ENCODE results near the gene IQGAP1.
"Not testable (repeated sequence)": the region's sequence is repeated elsewhere in the genome, so short reads cannot be mapped to it uniquely, and the experiment has no call there.

The IQGAP1 gene

DNA sequence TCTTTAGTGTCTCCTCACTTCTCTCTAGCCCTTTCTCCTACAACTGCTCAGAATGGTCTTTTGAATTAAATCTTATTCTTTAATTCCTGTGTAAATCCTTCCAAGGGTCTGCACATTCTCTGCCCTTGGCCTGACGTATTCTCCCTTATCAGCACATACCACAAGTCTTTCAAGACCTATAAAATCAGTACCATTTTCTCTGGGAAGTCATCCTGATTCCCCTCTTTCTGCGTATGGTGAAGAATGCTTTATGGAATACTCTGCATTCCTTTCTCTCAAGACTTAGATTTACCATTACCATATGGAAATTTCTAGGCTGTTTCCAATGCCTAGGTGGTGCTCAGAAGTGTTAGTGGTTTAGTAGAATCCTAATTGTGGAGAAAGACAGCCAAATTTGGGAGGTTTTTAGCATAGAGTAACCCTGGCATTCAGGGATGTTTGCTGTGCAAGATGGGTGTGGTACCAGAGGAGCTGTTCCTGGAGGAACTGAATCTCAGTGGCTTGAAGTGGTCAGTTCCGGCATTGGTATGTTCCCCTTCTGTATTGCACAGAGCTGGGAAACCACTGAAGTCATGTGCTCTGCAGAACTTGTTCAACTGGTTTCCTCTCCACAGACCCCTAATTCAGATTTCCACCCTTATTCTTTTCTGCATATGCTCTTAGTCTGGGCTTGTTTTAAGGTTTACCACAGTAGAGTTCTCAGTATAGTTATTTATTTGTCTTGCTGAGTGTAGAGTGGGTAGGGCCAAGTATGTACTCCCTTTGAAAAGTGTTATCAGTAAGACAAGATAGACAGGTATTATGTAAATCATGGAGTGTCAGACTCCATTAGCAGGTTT, 24.5 kb downstream of the IQGAP1 start:
- DNase-seq = no peak

DNA sequence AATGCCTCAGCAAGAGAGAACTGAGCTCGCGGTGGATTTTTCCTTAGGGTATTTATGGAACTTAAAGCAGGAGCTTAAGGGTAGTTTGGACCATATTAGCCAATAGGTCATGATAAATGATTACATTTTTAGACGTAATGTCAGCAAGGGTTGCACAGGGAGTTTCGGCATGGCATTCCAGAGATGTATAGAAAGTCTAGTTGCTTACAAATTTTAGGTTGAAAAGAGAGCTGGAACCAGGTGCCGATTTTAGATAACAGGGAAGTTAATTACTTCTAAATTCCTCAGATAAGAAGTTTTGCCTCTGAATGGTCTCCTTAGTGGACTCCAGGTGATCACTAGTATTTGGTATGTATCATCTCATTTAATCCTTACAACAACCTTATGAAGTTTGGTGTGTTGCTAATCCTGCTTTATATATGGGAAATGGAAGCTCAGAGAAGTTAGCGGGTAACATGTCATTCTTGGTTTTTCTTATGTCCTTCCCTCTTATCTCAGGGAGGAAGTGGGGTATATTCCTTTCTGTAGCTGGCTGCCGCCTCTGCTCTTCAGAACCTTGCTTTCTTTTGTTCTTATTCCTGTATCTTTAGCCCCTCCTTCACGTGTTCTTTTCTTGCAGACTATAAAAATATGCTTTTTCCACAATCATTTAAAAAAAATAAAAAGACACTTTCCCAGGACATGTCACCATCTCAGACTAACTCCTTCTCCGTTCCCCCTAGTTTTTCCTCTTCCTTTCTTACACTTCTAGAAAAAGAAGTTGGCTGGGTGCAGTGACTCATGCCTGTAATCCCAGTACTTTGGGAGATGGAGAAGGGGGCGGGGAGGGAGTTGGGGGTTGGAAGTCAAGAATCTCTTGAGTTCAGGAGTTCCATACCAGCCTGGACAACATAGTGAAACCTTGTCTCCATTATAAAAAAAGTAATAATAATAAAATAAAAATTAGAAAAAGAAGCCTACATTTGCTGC, 25.7 kb downstream of the IQGAP1 start:
- no peak for DNase-seq

DNA sequence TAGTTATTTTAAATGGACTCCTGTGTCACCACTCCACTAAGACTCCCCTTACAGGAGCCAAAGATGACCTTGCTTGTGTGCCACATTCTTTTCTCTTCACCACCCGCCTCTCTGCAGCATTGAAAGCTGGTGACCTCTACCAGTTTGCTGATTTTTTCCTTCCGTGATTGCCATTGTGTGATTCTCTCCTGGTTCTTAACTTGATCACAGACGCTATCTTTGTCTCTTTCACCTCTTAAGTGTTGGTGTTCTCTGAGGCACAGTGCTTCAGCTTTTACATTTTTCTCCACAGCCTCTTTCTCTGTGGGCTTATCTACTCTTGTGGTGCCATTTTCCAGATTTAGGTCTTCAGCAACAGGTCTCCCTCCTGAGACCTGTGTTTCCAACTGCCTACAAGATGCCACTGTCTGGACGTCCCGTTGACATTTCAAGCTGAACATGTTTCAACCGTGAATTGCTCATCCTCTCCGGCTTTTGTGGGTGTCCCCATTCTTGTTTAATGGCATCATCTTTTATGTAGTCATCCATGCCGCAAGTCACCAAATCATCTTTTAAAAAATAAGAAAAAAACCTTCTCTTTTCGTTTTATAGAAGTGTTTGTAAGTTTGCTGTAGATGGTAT, 26.5 kb downstream of the IQGAP1 start:
- DNase-seq = no peak

DNA sequence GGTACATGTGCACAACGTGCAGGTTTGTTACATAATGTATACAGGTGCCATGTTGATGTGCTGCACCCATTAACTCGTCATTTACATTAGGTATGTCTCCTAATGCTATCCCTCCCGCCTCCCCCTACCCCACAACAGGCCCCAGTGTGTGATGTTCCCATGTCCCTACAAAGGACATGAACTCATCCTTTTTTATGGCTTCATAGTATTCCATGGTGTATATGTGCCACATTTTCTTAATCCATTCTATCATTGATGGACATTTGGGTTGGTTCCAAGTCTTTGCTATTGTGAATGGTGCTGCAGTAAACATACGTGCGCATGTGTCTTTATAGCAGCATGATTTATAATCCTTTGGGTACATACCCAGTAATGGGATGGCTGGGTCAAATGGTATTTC, 28.0 kb downstream of the IQGAP1 start:
- DNase-seq = not testable (repeated sequence)

DNA sequence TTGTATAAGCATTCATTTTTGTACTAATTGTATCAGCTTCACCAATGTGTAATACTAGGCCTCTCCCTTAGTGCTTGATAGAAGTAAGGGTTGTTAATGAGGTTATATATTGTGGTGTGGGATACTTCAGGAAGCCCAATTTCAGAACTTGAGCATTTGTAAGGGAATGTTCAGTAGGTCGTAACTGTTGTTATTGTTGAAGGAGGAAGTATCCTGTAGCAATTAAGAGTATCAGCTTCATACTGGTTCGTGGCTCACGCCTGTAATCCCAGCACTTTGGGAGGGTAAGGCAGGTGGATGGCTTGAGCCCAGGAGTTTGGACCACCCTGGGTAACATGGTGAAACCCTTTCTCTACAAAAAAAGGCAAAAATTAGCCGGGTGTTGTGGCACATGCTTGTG, 30.6 kb downstream of the IQGAP1 start:
- DNase-seq = no peak

DNA sequence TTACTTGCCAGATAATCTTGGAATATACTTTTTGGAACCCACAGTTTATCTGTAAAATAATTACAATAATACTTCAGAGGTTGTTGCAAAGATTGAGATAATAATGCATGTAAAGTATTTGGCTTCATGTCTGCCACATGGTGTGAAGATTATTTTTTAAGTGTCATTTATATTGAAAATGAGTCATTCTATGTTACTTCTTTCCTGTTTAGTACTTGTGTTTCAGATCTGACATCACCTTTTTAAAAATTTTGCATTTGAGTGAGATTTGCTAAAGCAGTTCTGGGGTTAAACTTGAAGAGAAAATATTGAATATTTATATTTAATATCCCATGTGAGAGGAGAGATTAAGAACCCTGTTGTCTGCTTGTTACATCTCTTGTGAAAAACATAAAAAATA, 31.2 kb downstream of the IQGAP1 start:
- no peak for DNase-seq

DNA sequence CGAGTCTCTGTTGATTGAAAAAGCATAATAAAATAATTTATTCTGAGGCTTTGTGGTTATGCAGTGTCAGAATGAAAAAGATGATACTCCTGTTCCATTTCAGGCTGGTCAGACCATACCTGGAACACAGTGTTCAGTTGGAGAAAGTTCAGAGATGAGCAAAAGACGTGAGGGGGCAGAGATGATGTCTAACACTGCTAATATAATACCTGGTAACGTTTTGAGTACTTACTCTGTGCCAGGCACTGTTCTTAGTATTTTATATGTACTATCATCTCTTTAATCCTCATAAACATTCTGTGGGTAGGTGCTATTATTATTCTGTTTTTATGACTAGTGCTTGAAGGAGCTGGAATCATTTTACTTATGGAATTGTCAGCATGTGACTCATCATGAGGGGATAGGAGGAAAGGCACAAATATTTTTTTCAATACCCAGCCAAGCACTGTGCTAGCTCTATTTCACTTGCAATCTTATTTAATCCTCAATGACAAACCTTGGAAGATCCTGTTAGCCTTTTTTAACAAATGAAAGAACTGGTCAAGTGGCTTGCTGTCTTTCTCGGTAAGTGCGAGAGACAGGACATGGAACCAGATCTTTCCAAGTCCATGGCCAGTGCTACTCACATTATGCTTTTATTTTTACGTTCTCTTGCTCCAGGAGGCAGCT, 31.8 kb downstream of the IQGAP1 start:
- no peak for DNase-seq

DNA sequence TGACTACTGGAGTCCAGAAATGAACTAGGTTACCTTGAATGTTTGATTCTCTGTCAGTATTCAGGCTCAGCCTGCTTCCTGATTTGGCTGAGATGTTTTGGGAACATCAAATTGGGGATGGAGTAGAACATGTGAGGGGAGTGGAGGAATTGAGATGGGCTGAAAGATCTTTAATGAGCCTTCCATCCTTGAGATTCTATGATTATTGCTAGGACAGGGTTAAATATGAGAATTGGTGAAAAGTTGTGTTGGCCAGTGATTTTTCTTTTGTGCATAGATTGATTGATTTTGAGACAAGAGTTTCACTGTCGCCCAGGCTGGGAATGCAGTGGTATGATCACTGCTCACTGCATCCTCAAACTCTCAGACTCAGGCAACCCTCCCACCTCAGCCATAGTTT, 32.4 kb downstream of the IQGAP1 start:
- DNase-seq = no peak

DNA sequence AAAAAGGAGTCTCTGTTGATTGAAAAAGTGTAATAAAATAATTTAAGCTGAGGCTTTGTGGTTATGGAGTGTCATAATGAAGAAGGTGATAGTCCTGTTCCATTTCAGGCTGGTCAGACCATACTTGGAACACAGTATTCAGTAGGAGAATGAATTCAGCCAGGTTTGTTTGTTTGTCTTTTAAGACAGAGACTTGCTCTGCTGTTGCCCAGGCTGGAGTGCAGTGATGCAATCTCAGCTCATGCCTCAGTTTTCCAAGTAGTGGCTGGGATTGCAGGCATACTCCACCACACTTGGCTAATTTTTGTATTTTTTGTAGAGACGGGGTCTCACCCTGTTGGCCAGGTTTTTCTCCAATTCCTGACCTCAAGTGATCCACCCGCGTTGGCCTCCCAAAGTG, 33.5 kb downstream of the IQGAP1 start:
- DNase-seq = no peak

DNA sequence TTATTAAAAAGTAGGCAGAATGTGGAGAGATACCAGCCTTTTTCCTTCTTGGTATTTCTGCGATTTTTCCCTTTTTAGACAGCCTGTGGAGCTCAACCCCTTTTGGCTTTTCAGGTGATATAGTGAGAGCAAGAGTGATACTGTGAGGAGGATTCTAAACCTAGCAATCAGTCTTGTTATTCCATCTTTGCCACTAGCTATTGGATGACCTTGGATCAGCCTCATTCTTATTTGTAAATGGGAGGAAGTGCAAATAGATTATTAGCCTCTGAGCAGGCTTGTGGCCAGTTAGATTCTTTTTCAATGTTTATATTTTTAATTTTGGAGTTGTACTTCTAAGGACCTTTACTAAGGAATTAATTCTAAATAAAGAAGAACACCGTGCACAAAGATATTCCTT, 34.0 kb downstream of the IQGAP1 start:
- DNase-seq = no peak

DNA sequence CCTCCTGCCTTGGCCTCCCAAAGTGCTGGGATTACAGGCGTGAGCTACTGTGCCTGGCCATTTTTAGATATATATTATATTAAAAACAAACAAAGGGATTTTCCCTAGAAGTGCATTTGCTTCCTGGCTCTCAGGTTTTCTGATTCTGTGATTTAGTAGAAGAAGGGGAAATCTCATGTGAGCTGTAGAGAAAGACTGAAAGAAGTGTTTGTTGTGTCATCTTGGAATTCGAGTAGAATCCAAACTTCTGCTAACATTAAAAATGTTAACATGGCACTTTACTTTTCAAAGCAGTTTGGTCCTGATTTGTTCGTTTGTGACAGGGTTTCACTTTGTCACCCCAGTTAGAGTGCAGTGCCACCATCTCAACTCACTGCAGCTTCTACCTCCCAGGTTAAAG, 34.9 kb downstream of the IQGAP1 start:
- no peak for DNase-seq

DNA sequence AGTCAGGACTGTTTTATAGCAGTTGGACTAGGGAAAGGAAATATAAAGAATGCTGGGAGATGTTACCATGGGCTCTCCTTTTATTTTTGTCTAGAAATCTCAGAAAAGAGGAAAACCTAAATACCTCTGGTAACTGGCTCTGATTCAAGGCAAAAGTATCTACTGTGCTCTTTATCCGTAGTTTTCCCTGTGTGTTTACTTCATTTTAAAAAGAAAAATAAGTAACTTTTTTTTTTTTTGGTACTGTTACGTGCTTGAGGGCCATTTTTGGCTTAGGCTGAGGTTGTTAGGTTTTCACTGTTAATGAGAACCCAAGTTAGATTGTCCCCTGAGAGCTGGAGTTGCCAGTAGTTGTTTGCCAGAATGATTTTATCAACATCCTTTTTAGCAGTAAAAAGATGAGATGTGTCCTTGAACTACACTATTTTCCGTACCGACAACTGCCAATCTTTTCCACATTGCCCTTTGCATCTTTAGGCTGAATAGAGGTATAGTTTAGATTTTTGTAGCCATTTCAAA, 35.8 kb downstream of the IQGAP1 start:
- DNase-seq = no peak

DNA sequence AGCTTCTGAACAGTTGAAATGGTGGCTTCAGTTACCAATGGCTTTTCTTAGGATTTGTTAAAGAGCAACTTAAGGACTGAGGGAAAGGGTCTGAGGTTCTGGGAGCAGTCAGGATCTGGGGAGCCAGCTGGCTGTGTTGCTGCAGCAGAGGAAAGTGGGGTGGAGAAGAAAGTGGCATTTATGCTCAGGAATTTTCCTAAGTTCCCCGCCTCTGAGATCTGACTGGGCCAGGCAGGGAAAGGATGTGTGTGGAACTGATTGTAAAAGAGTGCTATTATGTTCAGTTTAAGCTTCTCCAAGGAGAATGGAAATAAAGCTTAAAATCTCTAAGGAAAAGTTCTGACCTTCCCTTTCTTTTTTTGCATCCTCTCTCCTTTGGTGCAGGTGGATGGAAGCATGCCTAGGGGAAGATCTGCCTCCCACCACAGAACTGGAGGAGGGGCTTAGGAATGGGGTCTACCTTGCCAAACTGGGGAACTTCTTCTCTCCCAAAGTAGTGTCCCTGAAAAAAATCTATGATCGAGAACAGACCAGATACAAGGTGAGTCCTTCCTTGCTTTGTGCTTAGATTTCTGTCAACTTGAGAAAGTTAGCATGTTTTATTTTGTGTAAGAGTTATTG, 37.8 kb downstream of the IQGAP1 start:
- DNase-seq = no peak

DNA sequence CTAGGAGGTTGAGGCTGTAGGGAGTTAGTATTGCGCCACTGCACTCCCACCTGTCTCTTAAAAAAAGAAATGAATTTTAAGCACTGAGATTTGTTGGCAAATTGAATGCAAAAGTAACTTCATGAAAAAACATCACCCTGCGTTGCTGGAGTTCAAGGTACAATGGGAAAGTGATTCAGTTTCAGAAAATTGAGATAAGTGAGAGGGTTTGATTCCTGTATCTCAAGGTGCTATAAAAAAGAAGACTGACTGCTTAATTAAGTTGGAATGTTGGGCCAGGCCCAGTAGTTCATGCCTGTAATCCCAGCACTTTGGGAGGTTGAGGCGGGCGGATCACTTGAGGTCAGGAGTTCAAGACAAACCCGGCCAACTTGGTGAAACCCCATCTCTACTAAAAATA, 39.1 kb downstream of the IQGAP1 start:
- no peak for DNase-seq

DNA sequence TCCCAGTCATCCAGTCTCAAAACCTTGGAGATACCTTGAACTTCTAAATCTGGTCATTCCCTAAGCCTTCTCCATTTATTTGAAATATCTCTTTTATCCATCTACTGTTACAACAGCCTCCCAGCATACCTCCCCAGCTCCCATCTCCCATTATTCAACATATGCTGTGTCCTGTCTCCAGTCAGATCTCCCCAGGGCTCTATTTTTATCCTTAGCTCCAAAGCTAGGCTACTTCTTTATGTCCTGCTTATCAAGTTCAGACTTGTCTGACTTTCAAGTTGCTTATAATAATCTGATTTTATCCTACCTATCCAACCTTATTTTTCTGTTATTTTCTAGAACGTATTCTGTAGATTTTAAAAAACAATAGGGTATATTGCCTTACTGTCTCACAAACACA, 44.2 kb downstream of the IQGAP1 start:
- no peak for DNase-seq

DNA sequence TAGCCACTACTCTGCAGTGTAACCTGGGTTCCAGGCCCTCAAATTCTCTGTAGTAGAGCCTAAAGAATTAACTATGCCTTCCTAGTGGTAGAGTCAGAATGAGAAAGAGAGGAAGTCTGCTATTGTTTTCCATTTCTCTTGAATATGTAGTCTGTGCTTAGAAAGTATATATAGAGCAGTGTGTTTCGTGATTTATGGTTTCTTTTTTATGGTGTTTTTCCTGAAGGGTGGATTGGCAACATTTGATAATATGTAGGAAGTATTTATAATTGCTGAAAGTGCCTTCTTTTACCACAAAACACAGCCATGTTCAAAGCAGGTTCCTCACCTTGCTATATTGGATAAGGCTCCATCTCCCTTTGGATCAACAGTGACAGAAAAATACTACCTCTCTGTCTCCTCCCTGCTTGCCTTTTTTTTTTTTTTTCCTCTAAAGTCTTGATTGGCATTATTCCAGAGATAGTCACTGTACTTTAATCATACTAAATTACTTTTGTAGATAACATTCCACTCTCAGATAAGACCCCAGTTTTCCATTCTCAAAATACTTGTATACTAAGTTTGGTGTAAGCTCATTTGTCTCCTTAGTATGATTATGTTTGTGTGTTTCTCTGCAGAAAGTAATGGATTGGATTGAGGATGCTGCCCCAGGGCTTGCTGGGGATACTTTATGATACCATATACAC, 47.8 kb downstream of the IQGAP1 start:
- DNase-seq = no peak

DNA sequence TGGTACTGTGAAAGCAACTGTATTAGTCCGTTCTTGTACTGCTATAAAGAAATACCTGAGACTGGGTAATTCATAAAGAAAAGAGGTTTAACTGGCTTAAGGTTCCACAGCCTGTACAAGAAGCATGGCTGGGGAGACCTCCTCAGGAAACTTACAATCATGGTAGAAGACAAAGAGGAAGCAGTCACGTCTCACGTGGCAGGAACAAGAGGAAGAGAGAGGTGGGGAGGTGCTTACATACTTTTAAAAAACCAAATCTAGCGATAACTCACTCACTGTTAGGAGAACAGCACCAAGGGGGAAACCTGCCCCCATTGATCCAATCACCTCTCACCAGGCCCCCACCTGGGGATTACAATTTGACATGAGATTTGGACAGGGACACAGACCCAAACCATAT, 48.9 kb downstream of the IQGAP1 start:
- no peak for DNase-seq

DNA sequence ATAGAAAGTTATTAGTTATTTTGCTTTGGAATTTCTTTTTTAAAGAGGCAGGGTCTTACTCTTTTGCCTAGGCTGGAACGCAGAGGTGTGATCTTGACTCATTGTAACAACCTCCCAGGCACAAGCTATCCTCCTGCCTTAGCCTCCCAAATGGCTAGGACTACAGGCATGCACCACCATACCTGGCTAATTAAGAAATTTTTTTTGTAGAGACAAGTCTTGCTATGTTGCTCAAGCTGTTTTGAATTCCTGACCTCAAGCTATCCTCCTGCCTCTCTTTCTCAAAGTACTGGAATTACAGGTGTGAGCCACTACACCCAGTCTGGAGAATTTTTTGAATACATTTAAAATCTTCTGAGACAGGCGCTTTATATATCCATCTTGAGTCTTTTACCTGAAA, 49.5 kb downstream of the IQGAP1 start:
- no peak for DNase-seq

DNA sequence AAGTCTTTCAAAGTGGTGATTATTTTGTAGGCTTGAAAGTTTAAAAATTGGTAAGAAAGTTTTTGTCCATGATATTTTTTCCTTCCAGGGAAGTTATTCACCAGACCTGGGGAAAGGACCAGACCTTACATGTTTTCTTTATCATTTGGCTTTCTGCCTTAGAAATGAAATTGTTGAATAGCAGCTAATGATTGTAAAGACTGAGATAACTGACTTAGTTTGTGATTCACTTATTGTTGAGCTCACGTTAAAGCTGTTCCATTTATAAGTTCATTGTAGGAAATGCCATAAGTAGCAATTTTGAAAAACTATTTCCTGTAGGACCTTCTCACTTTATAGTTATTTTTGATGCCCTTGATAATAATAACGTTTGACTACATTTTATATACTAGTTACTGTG, 51.9 kb downstream of the IQGAP1 start:
- no peak for DNase-seq

DNA sequence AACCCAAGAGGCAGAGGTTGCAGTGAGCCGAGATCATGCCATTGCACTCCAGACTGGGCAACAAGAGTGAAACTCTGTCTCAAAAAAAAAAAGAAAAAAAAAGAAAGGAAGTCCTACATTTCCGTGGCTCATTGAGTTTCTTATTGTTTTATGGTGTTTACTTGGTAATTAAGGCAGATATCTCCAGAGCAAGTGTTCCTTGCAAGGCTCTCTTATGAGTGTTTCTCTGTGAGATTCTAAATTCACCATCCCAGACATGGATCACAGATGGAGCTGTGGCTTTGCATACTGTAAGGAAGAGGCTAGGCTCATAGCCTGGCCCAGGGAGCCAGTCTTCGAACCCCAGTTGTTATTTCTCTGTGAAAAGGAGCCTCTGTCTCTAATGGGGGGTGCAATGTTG, 53.0 kb downstream of the IQGAP1 start:
- DNase-seq = no peak

DNA sequence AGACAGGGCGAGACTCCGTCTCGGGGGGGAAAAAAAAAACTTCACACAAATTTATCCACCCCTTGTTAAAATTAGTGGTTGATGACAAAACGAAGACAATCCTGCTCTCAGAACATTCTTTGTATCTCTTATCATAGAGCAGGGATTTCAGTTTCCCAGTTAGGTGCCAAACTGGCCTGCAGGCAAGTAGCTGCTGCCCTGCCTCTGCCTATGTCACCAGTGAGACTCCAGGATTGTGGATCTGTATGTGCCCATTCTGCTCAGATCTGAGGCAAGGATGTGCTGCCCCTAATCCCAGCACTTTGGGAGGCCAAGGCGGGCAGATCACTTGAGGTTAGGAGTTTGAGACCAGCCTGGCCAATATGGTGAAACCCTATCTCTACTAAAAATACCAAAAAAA, 54.4 kb downstream of the IQGAP1 start:
- no peak for DNase-seq

Data from NCI-H524 treated with DMSO at 0.1 percent for 48 hours (cell line).